HepG2 (cell line): ENCODE results near the gene ESRP2. TPM values are rescaled to one million over a fixed set of nuclear protein-coding genes. Genes with fewer than 3 reads are reported as not detected.
A peak's percentile ranks its signal among the peaks of the same experiment; 100 is the strongest.

ENCODE experiments used
- ADNP ChIP-seq: sonication (generic); formaldehyde crosslinking; IDR thresholded peaks from 2 replicates; pipeline ENCODE4 v1.4.0; 2020; ENCODE audit warnings: missing genetic modification reagents
- ARID2 ChIP-seq: sonication (generic); formaldehyde crosslinking; IDR thresholded peaks from 2 replicates; pipeline ENCODE4 v1.8.1; 2022; ENCODE audit warnings: mild to moderate bottlenecking, missing genetic modification reagents, borderline replicate concordance
- FIP1L1 ChIP-seq: fragments of 200-400 bp; formaldehyde crosslinking; IDR thresholded peaks from 2 replicates; pipeline ENCODE4 v1.6.1; 2018; ENCODE audit warnings: low read depth, mild to moderate bottlenecking, low read length, moderate library complexity, borderline replicate concordance; ENCODE audit not compliant: insufficient read depth
- HDAC1 ChIP-seq: sonication (generic); formaldehyde crosslinking; IDR thresholded peaks from 2 replicates; pipeline ENCODE4 v1.5.1; 2020; ENCODE audit warnings: mild to moderate bottlenecking, missing genetic modification reagents
- HINFP ChIP-seq: sonication (generic); formaldehyde crosslinking; IDR thresholded peaks from 2 replicates; pipeline ENCODE4 v1.4.0; 2020; ENCODE audit warnings: low read depth, mild to moderate bottlenecking, missing genetic modification reagents
- HMGXB3 ChIP-seq: sonication (generic); formaldehyde crosslinking; IDR thresholded peaks from 2 replicates; pipeline ENCODE4 v1.4.0; 2020; ENCODE audit warnings: missing genetic modification reagents, borderline replicate concordance
- KLF15 ChIP-seq: sonication (generic); formaldehyde crosslinking; IDR thresholded peaks from 2 replicates; pipeline ENCODE4 v1.8.1; 2023; ENCODE audit warnings: borderline replicate concordance, mild to moderate bottlenecking, inconsistent platforms, missing genetic modification reagents, mixed read lengths
- POLR2AphosphoS5 ChIP-seq: IDR thresholded peaks from 2 replicates; pipeline ENCODE4 v1.6.1; 2012; ENCODE audit warnings: low read depth, low read length
- SMAD9 ChIP-seq: sonication (generic); formaldehyde crosslinking; IDR thresholded peaks from 2 replicates; pipeline ENCODE4 v1.5.1; 2020; ENCODE audit warnings: mild to moderate bottlenecking, missing genetic modification reagents
- TCF12 ChIP-seq, 2 experiments: fragments of 450-650 bp in 1 of 2; sonication (generic) in 1 of 2; formaldehyde crosslinking in 1 of 2; IDR thresholded peaks; 2 replicates each; pipeline versions ENCODE4 v1.6.1 to v1.8.0; 2017 to 2022; ENCODE audit warnings: antibody characterized with exemption in 1 of 2, mild to moderate bottlenecking in 1 of 2, missing genetic modification reagents in 1 of 2, moderate library complexity in 1 of 2
- YY1 ChIP-seq: IDR thresholded peaks from 2 replicates; pipeline ENCODE4 v1.6.1; 2011; ENCODE audit warnings: low read length, low read depth, moderate library complexity, mild to moderate bottlenecking; ENCODE audit not compliant: insufficient read depth, insufficient replicate concordance
- ZBTB10 ChIP-seq: sonication (generic); formaldehyde crosslinking; IDR thresholded peaks from 2 replicates; pipeline ENCODE4 v1.4.0; 2020; ENCODE audit warnings: missing genetic modification reagents, borderline replicate concordance
- ZKSCAN1 ChIP-seq: fragments of 150-350 bp; IDR thresholded peaks from 2 replicates; pipeline ENCODE4 v1.6.1; 2014; ENCODE audit warnings: low read length
- ZNF446 ChIP-seq: sonication (generic); formaldehyde crosslinking; IDR thresholded peaks from 2 replicates; pipeline ENCODE4 v1.5.0; 2020; ENCODE audit warnings: mild to moderate bottlenecking, missing genetic modification reagents
- ZNF652 ChIP-seq: IDR thresholded peaks from 2 replicates; pipeline ENCODE4 v1.6.1; 2016; ENCODE audit warnings: low read depth, borderline replicate concordance
- polyA plus RNA-seq, 8 experiments: library from polyadenylated mRNA; depleted of rRNA in 3 of 8; stranded (reverse) in 7 of 8; unstranded in 1 of 8; fragments of >200 nt; fragmentation: Illumina TruSeq in 4 of 8; extraction: Trizol in 4 of 8; gene quantifications; 2 replicates each; pipeline versions ENCODE4 v1.2.1 to v1.2.3, GENCODE V29; 2011 to 2016; ENCODE audit warnings: low read depth in 4 of 8, missing spikeins in 1 of 8, mixed read lengths in 1 of 8; ENCODE audit not compliant: insufficient read depth in 1 of 8
- total RNA-seq, 5 experiments: library from RNA; depleted of rRNA; stranded (reverse); fragments of >200 nt; fragmentation: Illumina TruSeq; extraction: Trizol; gene quantifications; 2 replicates each; pipeline ENCODE4 v1.2.3, GENCODE V29; 2016; ENCODE audit warnings: low read depth in 1 of 5

ESRP2 gene
- total and polyA plus RNA-seq, 2 of the 13 experiments (the other 11 are each of a cell fraction or from before 2014, with no cell fraction given) = 21.1 to 32.4 TPM

- TF ChIP-seq HMGXB3 (no peak), KLF15 (CRISPR knock-in tag) (no peak; the same call in 1 of the 2 replicates), ADNP (CRISPR knock-in tag) (no peak), ARID2 (no peak), ZNF446 (0 out of 2 replicates have a peak, but pooled peaks have one; percentile 78), ZBTB10 (no peak), TCF12 (IDR thresholded peaks at IDR 0.05) (no peak), TCF12 (CRISPR knock-in tag; IDR thresholded peaks at IDR 0.05) (peak; percentile 73; the same call in 1 of the 2 replicates), FIP1L1 (no peak), ZNF652 (CRISPR knock-in tag) (no peak), POLR2AphosphoS5 (peak; percentile 3; the same call in 1 of the 2 replicates), HINFP (CRISPR knock-in tag) (no peak), ZKSCAN1 (no peak), YY1 (peak; percentile 57), HDAC1 (CRISPR knock-in tag) (peak; percentile 85), SMAD9 (no peak)
Measured at GRCh38 chr16:68234188-68235107, 1.5 kb downstream of the ESRP2 start (continued).
